Measurements from ENCODE around the gene TRMT11.
A peak's percentile ranks its signal among the peaks of the same experiment; 100 is the strongest.
"Not testable (repeated sequence)": the region's sequence is repeated elsewhere in the genome, so short reads cannot be mapped to it uniquely, and the experiment has no call there.

The TRMT11 gene

DNA sequence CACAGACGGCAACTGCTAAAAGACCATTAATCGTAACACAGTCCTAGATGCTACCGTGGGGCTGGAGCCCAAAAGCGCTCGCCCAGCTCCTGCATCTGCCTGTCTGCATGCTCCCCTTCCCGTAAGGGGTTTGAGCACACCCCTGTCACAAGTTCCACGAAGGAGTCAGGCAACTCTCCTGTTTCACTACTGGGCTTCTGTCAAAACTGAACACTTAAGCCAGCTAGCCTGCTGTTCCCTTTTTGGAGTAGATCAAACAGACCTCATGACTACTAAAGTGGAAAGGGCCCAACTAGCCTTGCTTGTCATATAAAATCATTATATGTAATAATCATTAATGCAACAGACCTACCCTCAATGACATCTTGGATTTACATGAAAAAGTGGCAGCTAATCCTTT is 61.3 kb downstream of the TRMT11 start:
- no peak for DNase-seq (ENCODE audit: low spot score)

GRCh38 chr6:126048635-126049034 is 62.3 kb downstream of the TRMT11 start:
- DNase-seq (ENCODE audit: low spot score), result no peak

- DNase-seq (ENCODE audit: low spot score), result no peak
These were observed 64.5 kb downstream of the TRMT11 start for GRCh38 chr6:126050795-126051194.

DNA sequence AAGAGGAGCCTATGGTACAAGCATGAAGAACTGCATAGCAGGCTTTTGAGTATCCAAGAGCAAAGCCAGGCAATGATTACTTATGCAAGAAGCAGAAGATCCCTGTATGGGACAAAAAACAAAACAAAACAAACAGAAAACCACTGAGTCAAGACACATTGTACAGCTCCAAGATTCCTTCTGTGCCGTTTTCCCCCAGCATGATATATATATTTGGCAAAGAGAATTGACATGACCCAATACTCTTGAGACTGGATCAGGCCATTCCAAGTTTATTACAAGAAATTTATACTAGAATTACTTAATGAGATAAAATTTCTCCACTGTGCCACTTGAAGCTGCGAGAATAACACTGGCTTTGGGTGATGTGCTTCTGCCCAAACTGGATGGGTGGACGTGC is 65.5 kb downstream of the TRMT11 start:
- no peak for DNase-seq (ENCODE audit: low spot score)

- DNase-seq (ENCODE audit: low spot score), result no peak
These were observed 66.1 kb downstream of the TRMT11 start for GRCh38 chr6:126052485-126052884.

GRCh38 chr6:126054258-126054702 is 67.9 kb downstream of the TRMT11 start:
- no peak for DNase-seq (ENCODE audit: low spot score)

DNA sequence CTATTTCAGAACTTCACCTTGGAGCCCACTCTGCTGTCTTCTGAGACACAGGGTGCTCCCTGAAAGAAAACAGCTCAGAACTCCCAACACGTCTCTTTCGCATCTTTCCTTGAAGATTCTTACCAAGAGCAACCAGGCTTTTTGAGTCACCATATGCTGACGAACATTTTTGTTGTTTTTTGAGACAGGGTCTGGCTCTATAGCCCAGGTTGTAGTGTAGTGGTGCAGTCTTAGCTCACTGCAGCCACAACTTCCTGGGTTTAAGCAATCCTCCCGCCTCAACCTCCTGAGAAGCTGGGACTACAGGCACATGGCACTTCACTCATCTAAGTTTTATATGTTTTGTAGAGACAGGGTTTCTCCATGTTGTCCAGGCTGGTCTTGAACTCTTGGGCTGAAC is 68.5 kb downstream of the TRMT11 start:
- no peak for DNase-seq (ENCODE audit: low spot score)

DNA sequence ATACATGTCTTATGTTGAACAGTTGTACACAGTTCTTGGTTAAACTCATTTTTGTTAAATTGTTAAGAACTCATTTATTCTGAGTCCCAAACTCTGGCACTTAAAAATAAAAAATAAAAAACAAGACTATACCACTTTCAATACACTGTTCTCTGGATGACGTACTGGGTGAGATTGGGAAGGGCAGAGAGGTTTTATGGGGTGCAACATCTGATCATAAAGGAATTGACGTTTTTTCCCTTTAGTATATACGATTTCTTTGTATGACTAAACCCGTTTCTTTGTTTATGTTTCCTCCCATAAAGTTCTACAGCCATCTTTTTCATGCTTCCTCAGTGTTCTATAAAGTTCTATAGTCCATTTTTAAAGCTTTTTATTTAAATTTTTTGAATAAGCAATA is 69.1 kb downstream of the TRMT11 start:
- no peak for DNase-seq (ENCODE audit: low spot score)

DNA sequence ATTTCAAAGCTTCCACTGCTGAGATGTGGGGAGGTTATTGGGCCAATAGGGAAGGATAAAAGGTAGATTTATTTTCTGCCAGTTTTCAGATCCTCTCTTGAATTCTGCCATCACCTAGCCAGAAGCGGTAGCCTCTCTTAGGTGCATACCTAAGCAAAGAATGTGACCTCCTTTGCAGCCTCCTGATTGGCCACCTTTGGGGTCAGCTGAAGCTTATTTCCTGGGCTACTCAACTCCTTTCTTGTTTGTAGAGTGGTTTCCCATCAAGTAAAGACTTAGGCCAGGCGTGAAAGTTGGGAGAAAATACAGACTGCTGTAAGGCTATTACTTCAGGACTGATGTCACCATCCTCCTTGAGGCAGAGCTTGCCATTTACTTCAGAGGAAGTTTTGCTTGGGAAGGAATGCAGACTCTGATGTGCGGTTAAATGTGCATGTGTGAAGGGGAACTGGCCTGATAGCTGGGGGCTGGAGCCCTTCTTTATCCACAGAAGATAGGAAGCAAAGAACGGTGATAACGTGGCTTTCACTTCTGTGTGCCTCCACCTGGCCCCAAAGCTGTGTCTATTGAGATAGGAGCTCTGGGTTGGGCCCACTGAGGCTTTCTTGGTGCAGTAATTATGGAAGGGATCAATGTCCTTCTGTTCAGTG is 70.1 kb downstream of the TRMT11 start:
- no peak for DNase-seq (ENCODE audit: low spot score)

DNA sequence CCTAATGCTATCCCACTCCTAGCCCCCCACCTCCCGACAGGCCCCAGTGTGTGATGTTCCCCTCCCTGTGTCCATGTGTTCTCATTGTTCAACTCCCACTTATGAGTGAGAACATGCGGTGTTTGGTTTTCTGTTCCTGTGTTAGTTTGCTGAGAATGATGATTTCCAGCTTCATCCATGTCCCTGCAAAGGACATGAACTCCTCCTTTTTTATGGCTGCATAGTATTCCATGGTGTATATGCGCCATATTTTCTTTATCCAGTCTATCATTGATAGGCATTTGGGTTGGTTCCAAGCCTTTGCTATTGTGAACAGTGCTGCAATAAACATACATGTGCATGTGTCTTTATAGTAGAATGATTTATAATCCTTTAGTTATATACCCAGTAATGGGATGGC is 71.7 kb downstream of the TRMT11 start:
- DNase-seq (ENCODE audit: low spot score), result not testable (repeated sequence)

DNA sequence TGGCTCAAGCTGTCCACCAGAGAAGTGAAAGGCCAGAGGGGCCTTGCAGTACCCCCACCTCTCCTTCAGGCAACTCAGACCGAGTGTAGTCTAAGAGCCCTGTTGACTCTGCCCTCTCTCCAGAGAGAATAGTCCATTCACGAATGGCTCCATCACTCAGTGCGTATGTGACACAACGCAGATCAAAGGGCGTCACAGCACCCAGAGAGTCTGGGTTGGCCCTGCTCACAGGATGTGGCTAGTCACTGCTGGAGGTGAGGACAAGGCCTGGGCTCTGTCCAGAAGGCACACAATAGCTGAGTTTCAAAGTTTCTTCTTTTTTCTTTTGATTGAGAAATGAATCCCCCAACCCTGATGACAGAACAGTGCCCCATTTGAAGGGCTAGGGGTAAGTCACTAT is 74.1 kb downstream of the TRMT11 start:
- no peak for DNase-seq (ENCODE audit: low spot score)

GRCh38 chr6:126063512-126064146 is 77.3 kb downstream of the TRMT11 start:
- DNase-seq (ENCODE audit: low spot score), result no peak

GRCh38 chr6:126064257-126064747 is 78.0 kb downstream of the TRMT11 start:
- DNase-seq (ENCODE audit: low spot score), result no peak

- no peak for DNase-seq (ENCODE audit: low spot score)
These were observed 78.5 kb downstream of the TRMT11 start for GRCh38 chr6:126064748-126065401.

DNA sequence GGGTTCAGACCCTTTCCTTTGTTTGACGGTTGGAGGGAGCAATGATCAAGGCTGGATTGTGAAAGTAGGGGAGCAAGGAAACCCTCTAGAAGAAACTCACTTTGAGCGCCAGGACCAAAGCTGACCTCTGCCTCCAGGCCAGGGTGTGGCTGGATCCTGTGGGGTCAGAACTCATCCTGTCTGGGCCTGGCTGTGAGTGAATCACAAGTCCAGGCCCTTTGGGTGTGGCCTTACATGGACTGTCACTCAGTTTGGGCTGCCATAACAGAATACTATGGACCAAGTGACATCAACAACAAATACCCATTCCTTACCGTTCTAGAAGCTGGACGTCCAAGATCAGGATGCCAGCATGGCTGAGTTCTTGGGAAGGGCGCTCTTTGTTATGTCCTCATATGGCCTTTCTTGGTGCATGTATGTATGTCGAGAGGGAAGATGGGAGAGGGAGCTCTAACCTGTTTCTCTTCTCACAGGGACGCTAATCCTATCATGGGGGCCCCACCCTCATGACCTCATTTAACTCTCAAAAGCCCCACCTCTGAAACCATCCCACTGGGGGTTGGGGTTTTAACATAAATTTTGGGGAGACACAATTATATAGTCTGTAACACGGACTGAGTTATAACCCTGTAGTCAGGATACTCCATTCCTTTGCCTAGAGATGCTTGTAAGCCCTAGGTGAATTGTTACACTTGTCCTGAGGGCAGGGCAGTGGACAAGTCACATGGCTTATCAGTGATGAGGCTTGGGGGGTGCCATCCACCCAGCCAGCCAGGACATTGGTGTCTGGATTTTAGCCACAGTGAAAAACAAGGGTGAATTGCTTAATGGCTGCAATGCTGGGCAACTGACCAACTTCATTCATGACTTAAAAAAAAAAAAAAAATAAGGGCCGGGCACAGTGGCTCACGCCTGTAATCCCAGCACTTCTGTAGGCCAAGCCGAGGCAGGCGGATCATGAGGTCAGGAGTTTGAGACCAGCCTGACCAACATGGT is 80.0 kb downstream of the TRMT11 start:
- DNase-seq (ENCODE audit: low spot score), result no peak

GRCh38 chr6:126067073-126067472 is 80.7 kb downstream of the TRMT11 start:
- DNase-seq (ENCODE audit: low spot score), result no peak

DNA sequence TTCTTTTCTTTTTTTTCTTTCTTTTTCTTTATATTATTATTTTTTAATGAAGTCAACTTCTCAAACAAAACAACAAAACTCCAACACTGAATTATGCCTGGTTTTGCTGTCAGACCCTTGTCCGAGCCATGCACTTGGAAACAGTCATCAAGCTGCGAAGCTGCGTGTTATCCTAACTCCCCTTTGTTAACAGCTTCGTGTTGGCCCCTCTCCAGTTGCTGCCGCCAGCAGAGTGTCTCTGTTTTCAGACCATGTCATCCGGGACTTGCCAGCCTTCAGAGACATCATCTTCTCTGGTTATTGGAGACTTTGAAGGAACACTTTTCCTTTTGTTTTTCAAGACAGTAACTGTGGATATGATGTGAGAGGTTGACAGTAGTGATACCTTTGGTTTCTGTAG is 83.1 kb downstream of the TRMT11 start:
- DNase-seq (ENCODE audit: low spot score), result peak; percentile 12

DNA sequence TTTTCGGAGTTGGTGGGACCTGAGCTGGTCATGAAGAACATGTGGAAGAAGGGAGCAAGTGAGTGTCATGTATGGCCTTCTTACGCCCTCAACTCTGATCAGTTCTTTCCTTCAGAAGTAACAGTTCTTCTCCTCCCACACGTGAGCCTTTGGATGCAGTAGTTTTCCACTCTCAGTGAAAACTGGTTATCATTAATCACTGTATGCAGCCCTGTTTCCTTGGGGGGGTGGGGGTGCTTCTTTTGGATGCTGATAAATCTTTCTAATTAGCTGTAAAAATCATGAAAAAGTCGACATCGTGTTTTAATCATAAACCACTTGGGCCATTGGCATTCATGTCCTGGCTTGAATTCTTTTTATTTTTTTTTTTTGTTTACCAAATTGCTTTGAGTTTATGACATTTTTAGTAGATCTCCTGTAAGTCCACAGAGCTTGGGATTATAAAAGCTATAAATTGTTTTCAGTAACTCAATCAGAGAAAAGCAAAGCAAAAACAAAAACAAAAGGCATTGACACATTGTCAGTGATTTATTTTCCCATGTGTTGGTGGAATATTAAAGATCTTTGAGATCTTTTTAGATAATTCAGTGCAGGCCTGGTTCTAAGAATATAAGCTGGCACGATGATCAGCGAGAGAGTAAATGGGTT is 84.8 kb downstream of the TRMT11 start:
- no peak for DNase-seq (ENCODE audit: low spot score)

- DNase-seq (ENCODE audit: low spot score), result no peak
These were observed 85.8 kb downstream of the TRMT11 start for GRCh38 chr6:126072172-126072571.

DNA sequence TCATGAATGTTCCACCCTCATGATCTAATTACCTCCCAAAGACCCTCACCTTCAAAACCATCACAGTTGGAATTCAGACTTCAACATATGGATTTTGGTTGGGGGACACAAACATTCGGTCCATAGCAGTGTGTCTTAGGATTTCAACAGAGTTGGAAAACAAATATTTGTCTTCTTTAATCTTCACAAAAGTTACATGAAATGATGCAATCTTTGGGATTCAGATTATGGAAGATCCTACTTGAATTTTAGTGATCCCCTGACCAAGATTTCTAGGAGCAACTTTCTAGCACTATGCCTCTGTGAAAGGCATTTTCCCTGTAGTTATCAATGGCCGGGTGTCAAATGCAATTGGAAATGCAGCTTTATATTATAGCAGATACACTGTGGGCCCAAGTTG is 86.5 kb downstream of the TRMT11 start:
- no peak for DNase-seq (ENCODE audit: low spot score)

DNA sequence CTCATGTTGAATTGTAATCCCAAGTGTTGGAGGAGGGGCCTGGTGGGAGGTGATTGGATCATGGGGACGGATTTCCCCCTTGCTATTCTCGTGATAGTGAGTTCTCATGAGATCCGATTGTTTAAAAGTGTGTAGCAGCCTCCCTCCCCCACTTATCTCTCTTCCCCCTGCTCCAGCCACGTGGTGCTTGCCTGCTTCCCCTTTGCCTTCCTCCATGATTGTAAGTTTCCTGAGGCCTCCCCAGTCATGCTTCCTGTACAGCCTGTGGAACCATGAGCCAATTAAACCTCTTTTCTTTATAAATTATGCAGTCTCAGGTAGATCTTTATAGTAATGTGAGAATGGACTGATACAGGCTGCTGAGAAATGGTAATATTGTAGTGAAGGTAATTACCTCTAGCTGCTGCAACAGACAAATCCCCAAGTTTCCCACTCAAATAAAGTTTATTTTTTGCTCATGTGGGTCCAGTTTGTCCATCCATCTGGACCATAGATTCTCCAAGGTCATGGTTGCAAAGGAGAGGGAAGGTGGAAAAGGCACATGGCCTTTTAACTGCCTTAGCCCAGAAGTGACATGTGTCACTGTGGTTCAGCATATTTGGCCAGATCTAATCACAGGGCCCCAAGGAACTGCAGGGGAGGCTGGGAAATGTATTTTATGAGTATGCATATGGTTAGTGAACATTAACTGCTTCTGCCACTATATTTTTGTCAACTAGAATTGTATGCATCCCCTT is 89.2 kb downstream of the TRMT11 start:
- DNase-seq (ENCODE audit: low spot score), result no peak
